HG02852 (cell line): ENCODE data around the gene MPND.

Experiments used
- ATAC-seq: cut with Tn5 transposase; IDR thresholded peaks from one replicate; pipeline ENCODE4 v1.9.1; 2021; ENCODE audit warnings: mild to moderate bottlenecking, moderate library complexity; ENCODE audit not compliant: unreplicated experiment

Gene MPND

GRCh38 chr19:4376991-4377781 is 33.8 kb downstream of the MPND start:
- no peak for ATAC-seq

GRCh38 chr19:4378886-4379285 is 35.5 kb downstream of the MPND start:
- ATAC-seq, result no peak

- no peak for ATAC-seq
Observed at GRCh38 chr19:4379383-4380253, 36.3 kb downstream of the MPND start.

- no peak for ATAC-seq
Observed at GRCh38 chr19:4380254-4380727, 36.9 kb downstream of the MPND start.

GRCh38 chr19:4385291-4386040 is 42.1 kb downstream of the MPND start:
- no peak for ATAC-seq

- ATAC-seq, result no peak
Observed at GRCh38 chr19:4386041-4386782, 42.9 kb downstream of the MPND start.

GRCh38 chr19:4388337-4389063 is 45.1 kb downstream of the MPND start:
- ATAC-seq, result no peak

GRCh38 chr19:4389064-4389375 is 45.7 kb downstream of the MPND start:
- ATAC-seq, result no peak

- ATAC-seq, result no peak
Observed at GRCh38 chr19:4389511-4390016, 46.2 kb downstream of the MPND start.

GRCh38 chr19:4390017-4390566 is 46.7 kb downstream of the MPND start:
- ATAC-seq, result no peak

- ATAC-seq, result no peak
Observed at GRCh38 chr19:4390567-4391305, 47.4 kb downstream of the MPND start.

- no peak for ATAC-seq
Observed at GRCh38 chr19:4391306-4391693, 47.9 kb downstream of the MPND start.

- no peak for ATAC-seq
Observed at GRCh38 chr19:4391701-4392483, 48.5 kb downstream of the MPND start.

- ATAC-seq, result no peak
Observed at GRCh38 chr19:4393947-4394590, 50.7 kb downstream of the MPND start.

- ATAC-seq, result no peak
Observed at GRCh38 chr19:4396949-4397783, 53.8 kb downstream of the MPND start.

GRCh38 chr19:4399812-4400134 is 56.4 kb downstream of the MPND start:
- no peak for ATAC-seq
